Measurements from ENCODE around the gene CHRNB1.

- TF ChIP-seq CTCF (IDR thresholded peaks at IDR 0.05) (no peak), POLR2A (IDR thresholded peaks at IDR 0.05) (no peak)
These were observed 12.6 kb upstream of the CHRNB1 start for GRCh38 chr17:7432296-7432695.

Data from adrenal gland (tissue), 5 donors.